Activated CD8-positive, alpha-beta T cell treated with anti-CD3 and anti-CD28 coated beads for 36 hours (primary cell): ENCODE measurements around the gene ATXN1. TPM values are rescaled to one million over a fixed set of nuclear protein-coding genes. Genes with fewer than 3 reads are reported as not detected.

ENCODE experiments used
- ATAC-seq: fragments of 200-7000 bp; cut with Tn5 transposase; one replicate; pipeline ENCODE4 v1.10.0; 2021; ENCODE audit warnings: mild to moderate bottlenecking, moderate library complexity
- CTCF ChIA-PET: fragments of 350-600 bp; sonication (Branson Sonifier 250); formaldehyde crosslinking; loops from one replicate; lab custom pipeline; 2021; ENCODE audit warnings: antibody characterized with exemption; lab: Charles Lee
- POLR2A ChIA-PET: fragments of 350-600 bp; sonication (Branson Sonifier 250); formaldehyde crosslinking; loops from one replicate; lab custom pipeline; 2021; ENCODE audit warnings: antibody characterized with exemption; lab: Charles Lee
- DNase-seq: peaks from one replicate; pipeline ENCODE4 v3.0.0-alpha.2; 2020
- H3K27ac Mint-ChIP-seq: one replicate; pipeline ENCODE4 v1.8.0; 2021; ENCODE audit warnings: mild to moderate bottlenecking, mixed read lengths
- H3K27me3 Mint-ChIP-seq: one replicate; pipeline ENCODE4 v1.8.0; 2021; ENCODE audit warnings: mixed read lengths
- H3K36me3 Mint-ChIP-seq: one replicate; pipeline ENCODE4 v1.8.0; 2021; ENCODE audit warnings: low read depth, mixed read lengths
- H3K4me1 Mint-ChIP-seq: one replicate; pipeline ENCODE4 v1.8.0; 2021; ENCODE audit warnings: low read depth, mixed read lengths
- H3K4me3 Mint-ChIP-seq: one replicate; pipeline ENCODE4 v1.8.0; 2021; ENCODE audit warnings: mild to moderate bottlenecking, moderate library complexity, mixed read lengths
- H3K9me3 Mint-ChIP-seq: one replicate; pipeline ENCODE4 v1.8.0; 2021; ENCODE audit warnings: mixed read lengths
- CTCF ChIP-seq: fragments of 200-600 bp; IDR thresholded peaks from one replicate; pipeline ENCODE4 v1.8.0; 2022; ENCODE audit warnings: antibody characterized with exemption, mild to moderate bottlenecking
- intact Hi-C: fragments of 100-400 bp; cut with micrococcal nuclease; formaldehyde crosslinking; loops from one replicate; pipeline ENCODE4 v1.10.0; 2022
- total RNA-seq, 2 experiments: library from RNA; stranded (reverse); gene quantifications; one replicate each; pipeline ENCODE4 v1.2.3, GENCODE V29; 2021

The ATXN1 gene
- total RNA-seq, 2 experiments from 2014 or later, result 35.4 to 40.8 TPM

DNA sequence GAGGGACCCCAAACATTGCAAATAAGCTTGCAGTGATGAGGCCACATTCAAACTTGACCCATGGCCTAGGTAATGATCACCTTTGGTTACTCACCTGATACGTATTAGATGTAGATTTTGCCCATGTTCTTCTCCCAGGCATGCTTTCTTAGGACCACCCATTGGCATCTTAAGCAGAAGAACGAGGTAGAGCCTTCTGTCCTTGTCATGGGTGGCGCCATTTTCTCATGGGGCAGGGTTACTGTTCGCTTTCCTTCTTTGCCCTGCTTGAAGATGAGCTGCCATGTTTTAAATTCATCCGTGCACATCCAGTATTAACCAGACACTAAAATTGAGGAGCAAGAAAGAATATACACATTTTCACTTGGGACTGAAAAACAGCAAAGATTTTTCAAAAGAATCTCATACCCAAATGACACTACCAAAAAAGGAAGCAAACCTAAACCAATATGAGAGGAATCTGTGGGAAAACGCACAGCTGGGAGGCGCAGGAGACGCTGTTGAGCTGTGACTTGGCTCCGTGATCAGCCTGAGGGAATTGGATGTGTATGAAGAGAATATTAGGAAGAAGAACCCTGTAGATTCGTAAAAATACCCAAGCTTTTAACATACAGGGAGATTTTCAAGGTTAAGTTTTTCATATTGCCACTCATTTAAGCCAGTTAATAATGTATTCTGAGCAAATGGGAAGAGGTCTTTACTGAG lies 486.2 kb downstream of the ATXN1 start:
- DNase-seq (no peak), ATAC-seq (no peak)
- Mint-ChIP-seq H3K4me3 (no peak overlapping the region), H3K9me3 (no peaks in the 10 kb centered on the region), H3K4me1 (peaks cover 8% of the 10 kb centered on the region), H3K36me3 (no peaks in the 10 kb centered on the region), H3K27me3 (no peaks in the 10 kb centered on the region), H3K27ac (no peak overlapping the region)
- intact Hi-C loops, result no loop called here
- ChIA-PET POLR2A (interaction anchor here (0.5 kb wide), 1 partner anchor 1360 kb away, joined by 4 read pairs; no protein-coding TSS in a partner anchor), CTCF (interaction anchor here (1.0 to 3.2 kb wide), 2 partner anchors 10 to 58 kb away, joined by 4 to 18 read pairs; no protein-coding TSS in a partner anchor)
- TF ChIP-seq CTCF, result no peak

DNA sequence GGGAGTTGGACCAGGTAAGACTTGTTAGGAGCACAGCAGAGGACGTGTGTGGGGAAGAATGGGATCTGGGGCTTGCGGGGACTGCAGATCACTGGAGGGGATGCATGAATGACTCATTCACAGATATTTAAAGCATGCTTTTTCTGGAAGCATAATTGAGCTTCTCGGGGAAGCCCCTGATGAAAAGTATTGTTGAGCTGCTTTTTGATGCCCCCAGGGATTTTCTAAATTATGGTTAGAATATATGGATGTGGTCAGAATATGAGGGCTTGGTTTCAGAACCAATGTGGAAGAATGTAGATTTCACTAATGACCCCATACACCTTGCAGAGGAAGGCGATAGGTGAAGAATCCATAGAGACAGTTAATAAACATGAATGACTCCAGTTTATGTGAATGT lies 486.8 kb downstream of the ATXN1 start:
- CTCF ChIA-PET, result interaction anchor here (1.0 to 3.2 kb wide), 2 partner anchors 11 to 59 kb away, joined by 4 to 18 read pairs; no protein-coding TSS in a partner anchor
- POLR2A ChIA-PET, result interaction anchor here (0.5 kb wide), 1 partner anchor 1361 kb away, joined by 4 read pairs; no protein-coding TSS in a partner anchor
- TF ChIP-seq CTCF, result no peak
- intact Hi-C loops, result no loop called here
- Mint-ChIP-seq H3K36me3 (no peaks in the 10 kb centered on the region), H3K9me3 (no peaks in the 10 kb centered on the region), H3K4me1 (peaks cover 8% of the 10 kb centered on the region), H3K4me3 (no peak overlapping the region), H3K27ac (no peak overlapping the region), H3K27me3 (no peaks in the 10 kb centered on the region)
- peak; percentile 17 for ATAC-seq
- no peak for DNase-seq

DNA sequence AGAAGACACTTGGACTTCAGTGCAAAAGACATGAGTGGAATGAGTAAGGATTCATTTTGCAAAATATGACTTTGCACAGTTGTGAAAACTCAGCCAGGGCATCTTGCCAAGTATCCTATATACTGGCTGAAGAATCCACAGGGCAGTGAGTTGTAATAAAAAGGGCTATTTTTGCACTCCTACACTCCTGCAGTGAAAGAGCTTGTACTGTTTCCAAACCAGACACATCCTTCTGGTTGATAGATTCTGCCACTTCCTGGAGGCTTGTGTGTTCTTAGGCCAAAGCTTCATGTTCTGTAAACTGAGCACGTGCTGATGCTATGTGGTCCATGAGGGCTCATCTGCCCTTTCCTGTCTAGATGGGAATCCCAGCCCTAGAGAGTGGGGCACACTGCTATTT lies 488.0 kb downstream of the ATXN1 start:
- CTCF ChIA-PET, result no interaction called here
- DNase-seq, result no peak

DNA sequence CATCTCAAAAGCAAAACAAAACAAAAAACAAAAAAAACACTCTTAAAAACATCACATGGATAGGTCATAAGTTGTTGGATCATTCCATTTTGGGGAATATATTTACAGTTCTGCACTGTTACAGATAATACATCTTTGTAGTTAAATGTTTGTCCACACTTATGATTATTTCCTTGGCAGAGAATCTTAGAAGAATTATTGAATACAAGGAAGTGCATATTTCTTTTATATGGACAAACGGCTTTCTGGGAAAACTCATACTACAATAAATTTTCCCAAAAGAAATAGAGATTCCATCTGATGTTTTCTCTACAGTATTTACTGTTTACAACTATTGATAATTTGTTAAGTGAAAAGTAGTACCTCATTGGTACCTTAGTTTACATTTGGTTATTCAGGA lies 489.1 kb downstream of the ATXN1 start:
- Mint-ChIP-seq H3K27me3 (no peaks in the 10 kb centered on the region), H3K36me3 (no peaks in the 10 kb centered on the region), H3K4me1 (peaks cover 3% of the 10 kb centered on the region), H3K9me3 (no peaks in the 10 kb centered on the region), H3K4me3 (no peak overlapping the region), H3K27ac (no peak overlapping the region)
- no peak for ATAC-seq
- CTCF ChIA-PET, result no interaction called here
- intact Hi-C loops, result no loop called here
- no peak for DNase-seq
- POLR2A ChIA-PET, result no interaction called here
- TF ChIP-seq CTCF, result no peak

More for the DNA sequence above, 488.0 kb downstream of the ATXN1 start:
- Mint-ChIP-seq H3K27me3 (no peaks in the 10 kb centered on the region), H3K27ac (no peak overlapping the region), H3K4me3 (no peak overlapping the region), H3K9me3 (no peaks in the 10 kb centered on the region), H3K4me1 (peaks cover 8% of the 10 kb centered on the region), H3K36me3 (no peaks in the 10 kb centered on the region)
- ATAC-seq, result no peak
- POLR2A ChIA-PET, result no interaction called here
- no peak for TF ChIP-seq CTCF
- intact Hi-C loops, result no loop called here

DNA sequence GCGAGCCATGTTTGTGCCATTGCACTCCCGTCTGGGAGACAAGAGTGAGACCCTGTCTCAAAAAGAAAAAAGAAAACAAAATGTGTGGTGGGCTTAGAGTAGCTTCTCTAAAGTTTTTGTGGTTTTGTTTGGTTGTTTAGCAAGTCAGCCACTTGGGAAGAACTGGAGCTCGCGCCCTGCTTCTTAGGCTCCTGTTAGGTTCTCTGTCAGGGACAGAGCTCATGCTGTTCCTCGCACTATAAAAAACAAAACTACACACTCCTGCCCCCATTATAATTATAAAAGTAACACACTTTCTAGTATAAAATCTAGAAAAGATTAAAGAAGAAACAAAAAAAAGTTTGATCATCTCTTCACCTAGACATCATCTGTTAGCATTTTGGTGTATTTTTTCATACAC lies 489.8 kb downstream of the ATXN1 start:
- H3K9me3 Mint-ChIP-seq, result no peaks in the 10 kb centered on the region

More for the DNA sequence above, 489.8 kb downstream of the ATXN1 start:
- no peak overlapping the region for H3K4me3 Mint-ChIP-seq
- no peaks in the 10 kb centered on the region for H3K36me3 Mint-ChIP-seq
- no peak overlapping the region for H3K27ac Mint-ChIP-seq
- ChIA-PET CTCF (interaction anchor here (1.3 kb wide), 1 partner anchor 46 kb away, joined by 3 read pairs; no protein-coding TSS in a partner anchor), POLR2A (no interaction called here)
- no peaks in the 10 kb centered on the region for H3K27me3 Mint-ChIP-seq
- ATAC-seq (no peak), DNase-seq (no peak)
- peaks cover 3% of the 10 kb centered on the region for H3K4me1 Mint-ChIP-seq
- no peak for TF ChIP-seq CTCF
- intact Hi-C loops, result no loop called here
